ENCODE measurements around the gene LHFPL3.
"Not testable (repeated sequence)": the region's sequence is repeated elsewhere in the genome, so short reads cannot be mapped to it uniquely, and the experiment has no call there.

Gene LHFPL3

DNA sequence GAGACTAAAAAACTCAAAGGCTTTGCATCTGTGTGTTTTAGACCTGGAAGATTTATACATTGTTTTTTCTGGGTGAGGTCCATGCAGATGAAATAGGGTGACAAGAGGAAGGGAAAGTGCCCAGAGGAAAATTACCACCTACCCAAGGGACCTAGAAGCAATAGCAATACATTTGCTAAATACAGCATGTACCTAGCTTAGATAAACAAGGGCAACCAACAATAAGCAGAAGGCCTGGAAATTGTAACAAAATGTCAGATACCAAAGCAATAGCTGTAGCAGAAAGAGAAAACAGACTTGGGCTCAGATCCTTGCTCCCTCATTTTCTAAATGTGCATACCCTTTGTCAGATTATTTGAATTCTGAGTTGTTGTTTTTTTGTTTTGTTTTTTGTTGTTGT lies 367.2 kb downstream of the LHFPL3 start:
- DNase-seq (ENCODE audit: low spot score): no peak

DNA sequence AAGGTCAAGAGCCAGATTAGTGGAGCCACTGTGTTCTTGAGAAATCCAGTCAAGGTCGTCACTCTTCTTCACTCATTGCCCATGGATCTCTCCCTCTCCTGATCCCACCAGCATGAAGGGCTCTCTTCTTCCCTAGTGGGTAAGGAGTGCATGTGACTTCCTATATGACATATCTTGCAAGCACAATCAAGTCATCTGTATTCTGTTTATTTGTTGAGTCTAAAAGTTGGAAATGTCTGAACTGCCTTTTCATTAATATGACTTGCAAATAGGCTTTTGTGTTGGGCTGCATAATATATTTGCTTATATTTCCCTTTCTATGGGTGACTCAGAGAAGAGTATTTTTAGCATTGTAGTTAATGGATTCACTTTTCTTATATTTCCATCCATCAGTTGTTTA lies 371.9 kb downstream of the LHFPL3 start:
- DNase-seq (ENCODE audit: low spot score): no peak

DNA sequence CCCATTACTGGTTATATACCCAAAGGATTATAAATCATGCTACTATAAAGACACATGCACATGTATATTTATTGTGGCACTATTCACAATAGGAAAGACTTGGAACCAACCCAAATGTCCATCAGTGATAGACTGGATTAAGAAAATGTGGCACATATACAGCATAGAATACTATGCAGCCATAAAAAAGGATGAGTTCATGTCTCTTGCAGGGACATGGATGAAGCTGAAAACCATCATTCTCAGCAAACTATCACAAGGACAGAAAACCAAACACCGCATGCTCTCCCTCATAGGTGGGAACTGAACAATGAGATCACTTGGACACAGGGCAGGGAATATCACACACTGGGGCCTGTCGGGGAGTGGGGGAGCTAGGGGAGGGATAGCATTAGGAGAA lies 392.6 kb downstream of the LHFPL3 start:
- not testable (repeated sequence) for DNase-seq (ENCODE audit: low spot score)

DNA sequence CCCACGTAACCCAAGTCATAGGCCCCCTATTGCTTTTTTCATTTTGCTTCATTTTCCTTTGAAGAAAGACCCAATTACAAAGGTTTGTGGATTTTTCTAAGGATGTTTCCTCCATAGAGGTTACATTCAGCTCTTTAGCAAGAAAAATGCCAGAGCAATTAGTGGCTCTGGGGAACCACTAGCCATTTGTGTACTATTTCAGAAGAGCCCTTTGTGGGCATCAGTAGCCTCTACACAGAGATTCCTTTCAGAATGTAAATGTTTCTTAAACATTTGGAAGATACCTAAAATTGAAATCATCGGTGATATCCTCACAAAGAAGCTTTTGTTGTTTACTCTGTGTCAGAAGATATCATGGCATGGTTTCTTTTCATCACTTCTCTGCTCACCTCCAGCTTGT lies 394.6 kb downstream of the LHFPL3 start:
- no peak for DNase-seq (ENCODE audit: low spot score)

DNA sequence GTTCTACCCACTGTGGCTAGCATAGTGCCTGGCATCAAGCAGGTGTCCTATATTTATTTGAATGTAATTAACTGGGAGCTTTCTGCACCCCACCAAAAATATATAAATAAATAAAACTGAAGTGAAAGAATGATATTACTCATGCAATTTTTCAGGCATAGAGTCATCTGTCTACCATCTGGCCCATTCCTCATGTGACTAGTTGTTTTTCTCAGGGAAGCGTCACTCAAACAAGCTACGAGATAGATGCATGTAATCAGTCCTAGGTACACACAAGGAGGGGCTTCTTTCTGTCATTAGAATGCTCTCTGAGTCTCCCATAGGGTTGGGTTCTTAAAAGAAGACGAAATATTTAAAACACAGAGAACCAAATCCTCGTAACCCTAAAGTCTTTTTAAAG lies 430.1 kb downstream of the LHFPL3 start:
- DNase-seq (ENCODE audit: low spot score): no peak

DNA sequence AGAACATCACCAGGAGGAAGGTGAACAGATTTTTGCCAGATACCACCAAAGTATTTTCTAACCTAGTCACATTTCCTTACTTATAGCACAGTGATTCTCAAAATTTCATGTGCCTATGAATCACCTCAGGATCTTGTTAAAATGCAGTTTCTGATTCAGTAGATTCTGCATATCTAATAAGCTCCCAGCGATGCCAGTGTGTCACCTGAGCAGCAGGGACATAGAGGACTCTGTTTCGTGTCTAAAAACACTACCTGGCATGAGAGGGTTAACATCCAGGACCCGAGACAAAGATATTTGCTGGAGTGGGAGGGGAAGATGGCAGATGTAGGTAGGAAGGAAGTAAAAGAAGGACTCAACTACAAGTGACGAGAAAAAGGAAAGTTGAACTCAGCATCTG lies 433.5 kb downstream of the LHFPL3 start:
- no peak for DNase-seq (ENCODE audit: low spot score)

DNA sequence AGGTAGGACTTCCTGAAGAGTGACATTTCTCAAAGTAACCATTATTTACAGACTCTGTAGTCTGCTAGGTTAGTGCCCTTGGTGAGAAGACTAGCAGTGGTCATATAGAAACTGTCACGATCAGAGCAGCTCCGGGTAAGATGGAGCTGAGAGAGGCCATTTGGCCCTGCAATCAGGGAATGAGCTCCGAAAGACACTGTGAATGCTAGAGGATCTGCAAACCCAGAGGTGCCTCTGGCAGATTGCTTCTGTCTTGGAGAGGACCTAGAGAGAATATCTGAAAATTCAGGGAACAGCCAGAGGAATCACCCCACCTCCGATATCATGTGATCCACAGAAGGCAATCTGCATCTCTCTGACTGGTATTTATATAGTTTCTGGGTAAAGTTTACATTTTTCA lies 438.7 kb downstream of the LHFPL3 start:
- no peak for DNase-seq (ENCODE audit: low spot score)

DNA sequence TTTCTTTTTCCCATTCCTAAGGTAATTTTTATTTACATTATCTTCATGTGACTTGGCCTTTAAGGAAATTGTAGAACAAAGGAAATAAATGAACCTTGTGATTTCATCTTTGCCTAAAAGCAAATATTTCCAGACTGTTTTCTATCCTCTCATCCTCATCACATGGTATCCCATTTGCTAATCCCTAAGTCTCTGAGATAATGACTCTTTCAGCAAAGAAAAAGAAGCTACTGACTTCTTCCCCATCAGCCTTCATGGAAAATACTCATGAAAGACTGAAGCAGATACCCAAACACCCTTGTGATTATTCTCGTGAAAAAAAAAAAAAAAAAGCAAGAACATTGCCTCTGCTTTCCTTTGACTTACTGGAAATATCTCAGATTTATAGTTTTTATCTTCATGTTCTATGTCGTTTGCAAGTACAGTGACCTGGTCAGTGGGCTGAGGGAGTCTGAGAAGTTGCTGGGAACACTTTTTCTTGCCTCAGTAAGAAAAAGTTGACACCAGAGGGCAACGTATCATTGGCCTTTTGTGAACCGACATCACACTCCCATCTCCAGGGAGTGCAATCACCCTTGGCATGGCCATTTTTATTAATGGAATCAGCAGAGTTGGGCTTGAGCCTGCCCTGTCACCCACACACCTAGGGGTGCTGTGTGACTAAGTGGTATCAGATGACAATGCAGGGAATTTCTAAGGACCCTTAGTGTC lies 439.6 kb downstream of the LHFPL3 start:
- no peak for DNase-seq (ENCODE audit: low spot score)

DNA sequence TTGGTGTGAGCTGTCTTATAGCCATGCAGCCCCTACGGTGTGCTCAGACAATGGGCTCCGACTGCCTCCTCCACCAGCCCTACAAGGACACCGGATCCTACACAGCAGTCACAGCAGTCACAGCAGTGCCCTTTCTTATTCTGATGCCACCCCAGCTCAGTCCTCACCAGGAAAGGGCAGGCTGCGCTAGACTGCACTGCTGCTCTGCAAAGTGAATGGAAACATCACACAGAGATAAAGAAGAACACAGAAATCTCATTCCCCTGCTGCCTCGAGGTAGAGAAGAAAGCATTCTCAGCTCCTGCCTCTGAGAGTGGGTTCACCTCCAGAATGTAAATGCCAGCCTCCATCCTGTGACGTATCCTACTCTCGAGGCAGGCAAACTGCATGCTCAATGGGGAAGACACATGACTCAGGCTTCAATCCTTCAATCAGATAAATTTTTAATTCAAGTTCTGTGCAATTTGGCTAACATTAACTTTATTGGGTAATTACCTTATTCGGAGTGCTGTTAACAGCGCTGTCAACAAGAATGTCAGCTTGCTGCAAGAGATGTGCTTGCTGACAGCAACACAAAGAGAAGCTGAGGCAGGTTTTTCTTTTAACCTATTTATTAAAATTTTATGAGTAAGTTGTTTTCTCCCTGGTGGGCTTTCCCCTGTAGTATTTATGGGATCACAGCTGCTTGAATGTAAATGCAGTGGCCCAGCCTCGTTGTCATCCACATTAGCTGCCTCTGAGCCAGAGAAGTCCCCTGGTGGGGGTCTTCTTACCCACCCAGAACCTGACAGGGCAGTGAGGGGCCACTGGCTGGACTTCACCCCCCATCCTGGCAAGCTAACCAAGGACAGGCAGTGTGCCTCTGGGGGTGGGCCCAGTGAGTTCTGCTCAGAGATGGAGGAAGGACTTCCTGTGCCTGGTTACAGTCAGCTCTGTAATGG lies 444.3 kb downstream of the LHFPL3 start:
- DNase-seq (ENCODE audit: low spot score): no peak

DNA sequence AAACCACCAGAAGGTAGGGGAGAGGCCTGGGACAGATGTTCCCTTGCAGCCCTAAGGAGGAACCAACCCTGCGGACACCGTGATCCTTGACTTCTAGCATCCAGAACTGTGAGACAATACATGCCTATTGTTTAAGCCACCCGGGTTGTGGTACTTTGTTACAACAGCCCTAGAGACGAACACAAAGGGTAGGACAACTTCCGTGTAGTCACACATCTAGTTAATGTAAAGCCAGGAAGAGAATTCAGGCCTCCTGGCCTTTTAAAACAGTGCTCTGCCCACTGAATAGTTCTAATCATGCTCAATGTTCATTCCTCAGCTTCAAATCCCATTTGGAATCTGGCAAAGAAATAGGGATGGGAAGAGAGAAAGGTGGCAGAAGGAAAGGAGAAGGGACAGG lies 445.4 kb downstream of the LHFPL3 start:
- no peak for DNase-seq (ENCODE audit: low spot score)

DNA sequence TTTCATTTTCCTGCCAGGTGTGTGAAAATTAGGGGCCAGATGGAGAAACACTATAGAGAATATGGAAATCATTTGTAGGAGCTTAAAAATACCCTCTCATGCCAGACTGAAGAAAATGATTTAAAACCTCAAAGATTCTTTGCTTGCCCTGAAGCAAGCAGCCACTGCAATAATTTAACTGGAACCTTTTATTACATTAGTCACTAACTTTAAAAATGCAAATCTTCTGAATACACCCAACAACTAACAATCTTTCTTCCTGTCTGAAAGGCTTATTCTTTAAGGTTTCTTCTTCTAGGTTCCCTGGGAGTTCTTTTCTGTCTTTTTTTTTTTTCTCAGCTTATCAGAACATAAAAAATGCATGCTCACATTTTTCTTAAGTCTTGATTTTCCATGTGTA lies 447.1 kb downstream of the LHFPL3 start:
- no peak for DNase-seq (ENCODE audit: low spot score)

DNA sequence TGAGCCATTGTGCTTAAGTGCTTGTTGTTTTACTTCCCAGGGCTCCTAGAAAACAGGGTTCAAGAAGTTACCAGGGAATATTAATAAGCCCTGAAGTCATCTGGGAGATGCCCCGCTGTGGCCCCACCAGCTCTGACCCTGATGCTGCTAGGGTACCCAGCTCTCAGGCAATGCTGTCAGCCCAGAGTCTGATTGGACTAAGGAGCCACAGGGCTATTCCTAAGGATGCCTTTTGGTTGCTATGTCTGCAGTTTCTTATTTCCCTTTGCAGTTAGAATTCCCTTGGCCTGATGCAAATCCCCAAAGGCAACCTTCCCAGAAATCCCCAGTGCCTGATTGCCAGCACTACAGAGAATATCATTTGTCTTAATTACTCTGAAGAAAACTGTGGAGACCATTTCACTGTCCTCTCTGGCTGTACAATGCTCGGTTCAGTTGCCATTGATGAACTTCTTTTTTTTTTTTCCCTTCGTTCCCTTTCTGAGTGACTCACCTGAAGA lies 448.9 kb downstream of the LHFPL3 start:
- DNase-seq (ENCODE audit: low spot score): no peak

DNA sequence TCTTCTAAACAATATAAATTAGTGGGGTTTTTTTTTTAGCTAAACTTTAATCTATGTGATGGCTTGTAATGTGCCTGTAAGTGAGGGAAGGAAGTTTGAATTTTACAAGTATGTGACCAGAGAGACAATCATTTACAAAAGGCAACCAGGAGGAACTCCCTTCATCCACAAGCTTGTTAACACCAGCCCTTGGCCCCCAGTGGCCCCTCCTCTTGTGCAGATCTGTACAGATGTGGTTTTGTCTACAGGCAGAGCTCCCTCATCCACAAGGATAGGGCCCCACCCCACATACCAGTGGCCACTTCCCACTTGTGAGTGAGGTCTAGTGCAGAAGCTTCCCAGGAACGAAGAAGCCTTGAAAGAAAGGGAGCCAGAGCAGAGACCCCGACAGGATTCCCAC lies 451.5 kb downstream of the LHFPL3 start:
- DNase-seq (ENCODE audit: low spot score): no peak

DNA sequence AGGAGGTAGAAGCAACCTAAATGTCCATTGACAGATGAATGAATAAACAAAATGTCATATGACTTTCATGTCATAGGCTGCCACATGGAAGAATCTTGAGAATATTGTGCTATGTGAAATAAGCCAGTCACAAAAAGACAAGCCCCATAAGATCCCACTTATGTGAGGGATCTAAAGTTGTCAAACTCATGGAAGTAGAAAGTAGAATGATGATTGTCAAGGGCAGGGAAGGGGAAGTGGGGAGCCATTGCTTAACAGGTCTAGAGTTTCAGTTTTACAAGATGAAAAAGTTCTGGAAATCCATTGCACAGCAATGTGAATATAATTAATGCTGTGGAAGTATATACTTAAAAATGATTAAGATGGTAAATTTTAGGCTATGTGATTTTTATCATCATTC lies 456.3 kb downstream of the LHFPL3 start:
- DNase-seq (ENCODE audit: low spot score): no peak

DNA sequence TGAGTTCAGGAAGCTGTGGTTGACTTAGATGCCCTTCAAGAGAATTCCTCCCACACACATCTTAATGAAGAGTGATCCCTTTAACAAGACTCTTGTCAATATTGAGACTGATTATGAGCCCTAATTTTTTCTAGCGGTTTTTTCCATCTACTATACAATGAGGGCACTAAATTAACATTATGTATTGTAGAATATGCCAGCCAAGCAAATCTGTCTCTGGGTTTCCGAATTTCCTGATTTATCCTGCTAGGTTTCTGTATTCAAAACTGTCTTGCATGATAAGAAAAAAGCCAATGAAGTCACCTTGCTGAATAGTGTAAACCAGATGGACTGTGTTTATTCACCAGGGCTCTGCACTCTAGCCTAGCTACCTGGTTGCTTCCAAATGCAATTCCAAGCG lies 461.4 kb downstream of the LHFPL3 start:
- DNase-seq (ENCODE audit: low spot score): no peak

DNA sequence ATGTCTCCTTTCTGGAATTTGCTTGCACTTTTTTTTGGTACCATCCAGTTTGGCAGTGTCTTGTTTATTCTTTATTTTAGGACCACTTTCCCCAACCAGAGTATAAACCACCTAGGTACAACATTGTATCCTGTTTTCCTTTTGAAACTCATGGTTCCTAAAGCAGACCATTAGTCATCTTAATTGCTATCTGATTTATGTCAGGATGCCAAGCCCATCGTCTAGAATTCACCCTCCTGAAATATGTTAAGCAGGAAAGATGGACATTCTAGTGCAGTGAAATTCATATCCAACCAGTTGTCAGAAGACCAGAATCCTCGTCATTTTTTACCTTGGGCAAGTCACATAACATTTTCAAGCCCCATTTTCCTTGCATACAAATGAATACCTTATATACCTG lies 462.0 kb downstream of the LHFPL3 start:
- DNase-seq (ENCODE audit: low spot score): no peak

DNA sequence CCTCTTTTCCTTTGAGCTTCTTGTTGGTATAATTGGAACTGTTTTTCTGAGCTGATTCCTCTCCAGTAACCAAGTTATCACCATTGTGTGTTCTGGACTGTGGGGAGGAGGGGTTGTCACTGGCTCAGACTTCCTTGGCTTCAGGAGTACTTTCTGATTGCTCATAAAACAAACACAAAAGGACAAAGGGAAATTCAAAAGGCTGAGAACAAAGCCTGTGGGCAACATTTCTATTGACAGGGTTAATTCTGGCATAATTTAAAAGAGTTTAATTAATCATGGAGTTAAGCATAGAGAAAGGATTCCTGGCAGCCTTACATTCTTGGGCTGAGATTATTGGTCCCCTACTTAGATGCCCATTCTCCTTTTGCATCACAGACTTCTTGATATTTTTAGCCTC lies 462.7 kb downstream of the LHFPL3 start:
- no peak for DNase-seq (ENCODE audit: low spot score)

DNA sequence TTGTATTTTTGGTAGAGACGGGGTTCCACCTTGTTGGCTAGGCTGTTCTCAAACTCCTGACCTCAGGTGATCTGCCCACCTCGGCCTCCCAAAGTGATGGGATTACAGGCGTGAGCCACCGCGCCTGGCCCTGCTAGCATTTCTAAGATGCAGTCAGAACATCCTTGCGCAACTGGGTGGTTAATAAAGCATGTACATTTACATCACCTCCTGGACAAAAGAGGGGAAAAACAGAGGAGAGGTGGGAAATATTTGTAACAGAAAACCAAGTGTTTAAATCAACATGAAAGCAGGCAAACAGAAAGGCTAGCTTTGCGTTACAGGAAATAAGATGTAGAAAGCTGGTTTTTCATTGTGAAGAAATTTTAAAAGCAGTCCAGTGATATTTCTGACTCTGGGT lies 464.7 kb downstream of the LHFPL3 start:
- DNase-seq (ENCODE audit: low spot score): no peak

DNA sequence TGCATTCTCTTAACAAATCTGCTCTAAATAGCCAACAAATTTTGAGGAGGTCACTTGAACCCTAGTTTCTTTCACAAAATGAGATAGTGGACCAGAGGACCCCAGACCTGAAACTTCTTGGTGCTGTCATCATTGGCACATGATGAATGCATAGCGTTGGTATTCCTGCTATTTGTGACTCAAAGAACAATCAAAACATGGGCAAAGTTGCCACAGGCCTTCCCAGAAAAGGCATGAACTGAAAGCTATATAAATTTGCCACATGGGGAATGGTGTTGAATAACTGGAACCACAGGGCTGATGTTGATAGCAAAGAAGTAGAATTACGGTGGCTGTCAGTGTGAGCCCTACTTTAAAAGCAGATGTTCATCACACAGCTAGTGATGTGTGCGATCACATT lies 465.8 kb downstream of the LHFPL3 start:
- DNase-seq (ENCODE audit: low spot score): no peak

DNA sequence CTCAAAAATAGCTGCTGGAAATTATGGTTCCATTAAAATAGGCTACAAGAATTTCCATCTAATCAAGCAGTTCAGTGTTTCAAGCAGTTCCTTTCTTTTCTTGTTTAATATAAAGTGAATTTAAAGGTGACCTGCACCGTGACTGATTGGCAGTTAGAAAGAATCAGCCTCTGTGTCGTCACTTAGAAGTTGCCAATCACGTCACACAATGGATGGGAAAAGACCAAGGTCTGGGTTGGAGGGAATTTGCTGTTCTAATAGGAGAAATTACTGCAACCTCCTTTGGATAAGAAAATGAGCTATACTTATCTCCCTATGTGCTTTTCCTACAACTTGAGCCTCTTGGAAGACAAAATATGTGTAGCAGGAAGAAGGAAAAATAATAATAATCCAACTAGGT lies 466.2 kb downstream of the LHFPL3 start:
- DNase-seq (ENCODE audit: low spot score): no peak

DNA sequence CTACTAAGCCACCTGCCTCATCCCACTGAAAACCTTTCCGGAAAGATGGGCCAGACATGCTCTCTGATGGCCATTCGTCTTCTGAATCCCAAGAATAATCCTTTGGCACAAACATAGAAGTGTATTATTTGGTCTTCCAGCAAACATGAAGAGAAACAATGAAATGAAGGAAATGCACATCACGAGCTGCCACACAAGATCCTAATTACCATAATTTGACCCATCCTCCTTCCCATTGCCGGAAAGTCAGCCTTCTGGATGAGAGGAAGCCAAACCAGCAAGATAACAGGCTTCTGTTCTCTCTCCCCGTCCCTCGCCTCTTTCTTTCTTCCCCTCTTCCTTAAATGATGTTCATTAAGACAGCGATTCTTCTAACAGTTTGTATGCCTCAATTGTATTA lies 466.7 kb downstream of the LHFPL3 start:
- DNase-seq (ENCODE audit: low spot score): no peak

DNA sequence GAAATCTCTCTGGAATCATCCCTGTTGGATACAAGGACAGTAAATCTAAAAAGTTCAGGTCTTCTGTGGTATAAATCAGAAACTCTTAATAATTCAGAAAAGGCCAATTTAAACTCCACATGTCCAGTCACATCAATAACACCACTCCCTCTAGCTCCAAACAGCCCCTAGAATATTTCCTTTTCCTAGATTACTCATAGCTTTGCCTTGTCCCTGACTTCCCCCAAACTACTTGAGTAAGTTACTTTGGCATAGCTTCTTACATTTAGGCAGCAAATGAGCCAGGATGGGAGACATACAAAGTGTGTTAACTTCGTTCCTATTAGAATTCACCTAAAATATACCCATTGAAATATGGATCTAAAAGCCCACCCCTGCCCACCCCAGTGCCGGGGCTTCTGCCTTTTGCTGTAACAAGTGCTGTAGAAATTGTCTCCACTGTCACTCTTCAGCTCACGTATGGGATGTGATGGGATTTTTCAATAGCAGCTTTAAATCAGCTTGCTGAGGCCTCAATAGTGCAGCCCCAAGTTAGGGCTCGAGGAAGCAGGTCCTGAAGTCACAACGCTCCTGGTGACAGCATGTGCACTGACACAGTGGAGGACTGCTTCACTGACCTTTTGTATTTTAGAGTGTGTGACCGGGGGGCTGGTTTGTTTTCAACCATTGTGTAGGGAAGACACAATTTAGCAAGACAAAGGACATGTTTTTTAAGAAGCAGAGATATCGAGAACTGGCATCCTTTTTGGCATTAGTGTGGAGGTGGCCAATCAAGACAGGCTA lies 467.4 kb downstream of the LHFPL3 start:
- DNase-seq (ENCODE audit: low spot score): no peak

DNA sequence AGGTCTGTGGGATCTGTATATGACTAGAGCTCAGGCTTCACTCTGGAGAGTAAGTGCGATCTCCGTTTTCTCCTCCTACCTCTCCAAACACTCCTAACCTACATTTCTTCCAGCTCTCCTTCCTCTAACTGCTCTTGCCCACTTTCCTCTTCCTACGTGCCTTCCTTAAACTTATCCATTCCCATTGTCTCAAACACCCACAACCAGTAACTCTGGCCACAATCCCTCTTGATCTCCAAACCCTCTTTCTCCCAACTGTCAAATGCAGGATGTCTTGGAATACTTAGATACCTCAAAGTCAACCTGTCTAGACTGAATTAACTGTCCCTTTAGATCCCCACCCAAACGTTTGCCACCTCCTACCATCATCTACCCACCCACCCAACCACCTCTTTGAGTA lies 471.9 kb downstream of the LHFPL3 start:
- DNase-seq (ENCODE audit: low spot score): no peak
